ENCODE measurements around the gene OR2D2. TPM values are rescaled to one million over a fixed set of nuclear protein-coding genes. Genes with fewer than 3 reads are reported as not detected.
"Not testable (repeated sequence)": the region's sequence is repeated elsewhere in the genome, so short reads cannot be mapped to it uniquely, and the experiment has no call there.

Gene OR2D2
- total and polyA plus RNA-seq, 4 donors = not detected

DNA sequence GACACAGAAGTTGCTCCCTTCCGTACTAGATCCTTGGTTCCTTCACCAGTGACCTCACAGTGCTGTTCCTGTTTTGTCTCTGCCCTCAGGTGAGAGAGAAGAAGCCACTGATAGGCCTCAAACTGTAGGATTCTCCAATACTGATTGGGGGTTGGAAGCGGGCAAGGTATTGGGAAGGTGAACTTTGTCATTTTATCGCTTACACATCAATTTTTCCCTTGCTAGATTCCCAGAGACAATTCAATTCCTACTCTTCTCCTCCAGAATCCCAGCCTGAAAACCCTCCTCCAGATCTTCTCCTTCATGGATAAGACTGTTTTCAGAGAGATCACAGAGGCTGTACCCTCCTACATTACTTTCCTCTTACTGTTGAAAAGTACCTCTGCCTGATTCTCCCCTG is 19.1 kb upstream of the OR2D2 start (continued):
- TF ChIP-seq, protein P1, sequence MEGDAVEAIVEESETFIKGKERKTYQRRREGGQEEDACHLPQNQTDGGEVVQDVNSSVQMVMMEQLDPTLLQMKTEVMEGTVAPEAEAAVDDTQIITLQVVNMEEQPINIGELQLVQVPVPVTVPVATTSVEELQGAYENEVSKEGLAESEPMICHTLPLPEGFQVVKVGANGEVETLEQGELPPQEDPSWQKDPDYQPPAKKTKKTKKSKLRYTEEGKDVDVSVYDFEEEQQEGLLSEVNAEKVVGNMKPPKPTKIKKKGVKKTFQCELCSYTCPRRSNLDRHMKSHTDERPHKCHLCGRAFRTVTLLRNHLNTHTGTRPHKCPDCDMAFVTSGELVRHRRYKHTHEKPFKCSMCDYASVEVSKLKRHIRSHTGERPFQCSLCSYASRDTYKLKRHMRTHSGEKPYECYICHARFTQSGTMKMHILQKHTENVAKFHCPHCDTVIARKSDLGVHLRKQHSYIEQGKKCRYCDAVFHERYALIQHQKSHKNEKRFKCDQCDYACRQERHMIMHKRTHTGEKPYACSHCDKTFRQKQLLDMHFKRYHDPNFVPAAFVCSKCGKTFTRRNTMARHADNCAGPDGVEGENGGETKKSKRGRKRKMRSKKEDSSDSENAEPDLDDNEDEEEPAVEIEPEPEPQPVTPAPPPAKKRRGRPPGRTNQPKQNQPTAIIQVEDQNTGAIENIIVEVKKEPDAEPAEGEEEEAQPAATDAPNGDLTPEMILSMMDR (IDR thresholded peaks at IDR 0.05; ENCODE audit: low read depth, low read length, missing input control) = no peak
- TF ChIP-seq SP1 (IDR thresholded peaks at IDR 0.05) = no peak
- no peak for TF ChIP-seq YY1 (IDR thresholded peaks at IDR 0.05)
- TF ChIP-seq FOXA2 (IDR thresholded peaks at IDR 0.05) = no peak
- no peak for TF ChIP-seq HNF4A (conservative IDR thresholded peaks at IDR 0.05)
- TF ChIP-seq FOXA1 (IDR thresholded peaks at IDR 0.05) = no peak
- TF ChIP-seq, protein P2, sequence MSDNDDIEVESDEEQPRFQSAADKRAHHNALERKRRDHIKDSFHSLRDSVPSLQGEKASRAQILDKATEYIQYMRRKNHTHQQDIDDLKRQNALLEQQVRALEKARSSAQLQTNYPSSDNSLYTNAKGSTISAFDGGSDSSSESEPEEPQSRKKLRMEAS (IDR thresholded peaks at IDR 0.05) = no peak
- no peak for TF ChIP-seq NR2F2 (IDR thresholded peaks at IDR 0.05)

DNA sequence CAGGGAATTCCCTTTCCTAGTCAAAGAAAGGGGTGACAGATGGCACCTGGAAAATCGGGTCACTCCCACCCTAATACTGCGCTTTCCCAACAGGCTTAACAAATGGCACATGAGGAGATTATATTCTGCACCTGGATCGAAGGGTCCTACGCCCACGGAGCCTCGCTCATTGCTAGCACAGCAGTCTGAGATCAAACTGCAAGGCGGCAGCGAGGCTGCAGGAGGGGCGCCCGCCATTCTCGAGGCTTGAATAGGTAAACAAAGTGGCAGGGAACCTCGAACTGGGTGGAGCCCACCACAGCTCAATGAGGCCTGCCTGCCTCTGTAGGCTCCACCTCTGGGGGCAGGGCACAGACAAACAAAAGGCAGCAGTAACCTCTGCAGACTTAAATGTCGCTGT is 12.5 kb upstream of the OR2D2 start:
- WGBS = 81% methylated on average over 13 of the region's 13 CpGs
- not testable (repeated sequence) for DNase-seq (ENCODE audit: low spot score); H3K9ac ChIP-seq (ENCODE audit: low read depth in 1 of 2, low read length in 2 of 2); H3K27ac ChIP-seq (ENCODE audit: low read depth in 1 of 2, low read length in 2 of 2); H3K27me3 ChIP-seq (ENCODE audit: control insufficient read depth in 4 of 4, insufficient read depth in 4 of 4, low read length in 3 of 4); H3K9me3 ChIP-seq (ENCODE audit: control insufficient read depth in 4 of 4, low read length in 3 of 4); H3K4me1 ChIP-seq (ENCODE audit: control insufficient read depth in 4 of 4, insufficient read depth in 4 of 4, low read length in 3 of 4); H3K36me3 ChIP-seq (ENCODE audit: control insufficient read depth in 4 of 4, insufficient read depth in 3 of 4, low read depth in 1 of 4, low read length in 3 of 4); H3K4me3 ChIP-seq (ENCODE audit: low read depth in 1 of 3, low read length in 3 of 3)

DNA sequence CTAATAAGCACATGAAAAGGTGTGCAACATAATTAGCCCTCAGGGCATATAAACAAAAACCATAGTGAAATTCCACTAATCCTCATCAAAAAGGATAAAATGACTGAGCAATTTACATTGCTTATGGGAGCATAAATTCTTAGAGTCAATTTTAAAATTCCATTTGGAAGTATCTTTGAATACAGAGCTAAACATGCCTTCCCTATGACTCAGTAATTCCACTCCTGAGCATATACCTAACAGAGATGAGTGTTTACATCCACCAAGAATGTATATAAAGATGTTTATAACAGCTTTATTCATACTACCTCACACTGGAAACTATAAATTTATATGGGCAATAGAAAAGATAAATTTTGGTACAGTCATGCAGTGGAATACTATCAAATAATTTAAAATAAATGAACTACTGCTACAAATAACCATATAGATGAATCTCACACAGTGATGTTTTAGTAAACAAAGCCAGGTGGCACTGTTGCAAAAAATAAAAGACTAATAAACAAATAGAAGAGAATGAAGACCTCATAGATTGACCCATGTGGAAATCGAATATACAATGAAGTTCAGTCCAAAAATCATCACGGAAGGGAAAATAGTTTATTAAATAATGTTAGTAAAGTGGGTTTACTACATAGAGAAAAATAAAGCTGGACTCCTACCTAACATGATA is 8.2 kb upstream of the OR2D2 start:
- TF ChIP-seq FOXA2 (IDR thresholded peaks at IDR 0.05) (no peak), HNF4A (conservative IDR thresholded peaks at IDR 0.05) (no peak), EGR1 (IDR thresholded peaks at IDR 0.05; ENCODE audit: low read depth in 2 of 2) (no peak), RXRA (IDR thresholded peaks at IDR 0.05) (no peak), SP1 (IDR thresholded peaks at IDR 0.05) (no peak), RAD21 (IDR thresholded peaks at IDR 0.05) (no peak), YY1 (IDR thresholded peaks at IDR 0.05) (no peak), NR2F2 (IDR thresholded peaks at IDR 0.05) (no peak), GABPA (IDR thresholded peaks at IDR 0.05 in 1 of 2, conservative IDR thresholded peaks at IDR 0.05 in 1 of 2) (no peak), FOXA1 (IDR thresholded peaks at IDR 0.05) (no peak), TAF1 (conservative IDR thresholded peaks at IDR 0.05) (no peak)
- TF ChIP-seq, protein P3, sequence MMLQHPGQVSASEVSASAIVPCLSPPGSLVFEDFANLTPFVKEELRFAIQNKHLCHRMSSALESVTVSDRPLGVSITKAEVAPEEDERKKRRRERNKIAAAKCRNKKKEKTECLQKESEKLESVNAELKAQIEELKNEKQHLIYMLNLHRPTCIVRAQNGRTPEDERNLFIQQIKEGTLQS (IDR thresholded peaks at IDR 0.05) = no peak
- TF ChIP-seq, protein P1 (IDR thresholded peaks at IDR 0.05; ENCODE audit: low read depth, low read length, missing input control) = no peak
- TF ChIP-seq, protein P4, sequence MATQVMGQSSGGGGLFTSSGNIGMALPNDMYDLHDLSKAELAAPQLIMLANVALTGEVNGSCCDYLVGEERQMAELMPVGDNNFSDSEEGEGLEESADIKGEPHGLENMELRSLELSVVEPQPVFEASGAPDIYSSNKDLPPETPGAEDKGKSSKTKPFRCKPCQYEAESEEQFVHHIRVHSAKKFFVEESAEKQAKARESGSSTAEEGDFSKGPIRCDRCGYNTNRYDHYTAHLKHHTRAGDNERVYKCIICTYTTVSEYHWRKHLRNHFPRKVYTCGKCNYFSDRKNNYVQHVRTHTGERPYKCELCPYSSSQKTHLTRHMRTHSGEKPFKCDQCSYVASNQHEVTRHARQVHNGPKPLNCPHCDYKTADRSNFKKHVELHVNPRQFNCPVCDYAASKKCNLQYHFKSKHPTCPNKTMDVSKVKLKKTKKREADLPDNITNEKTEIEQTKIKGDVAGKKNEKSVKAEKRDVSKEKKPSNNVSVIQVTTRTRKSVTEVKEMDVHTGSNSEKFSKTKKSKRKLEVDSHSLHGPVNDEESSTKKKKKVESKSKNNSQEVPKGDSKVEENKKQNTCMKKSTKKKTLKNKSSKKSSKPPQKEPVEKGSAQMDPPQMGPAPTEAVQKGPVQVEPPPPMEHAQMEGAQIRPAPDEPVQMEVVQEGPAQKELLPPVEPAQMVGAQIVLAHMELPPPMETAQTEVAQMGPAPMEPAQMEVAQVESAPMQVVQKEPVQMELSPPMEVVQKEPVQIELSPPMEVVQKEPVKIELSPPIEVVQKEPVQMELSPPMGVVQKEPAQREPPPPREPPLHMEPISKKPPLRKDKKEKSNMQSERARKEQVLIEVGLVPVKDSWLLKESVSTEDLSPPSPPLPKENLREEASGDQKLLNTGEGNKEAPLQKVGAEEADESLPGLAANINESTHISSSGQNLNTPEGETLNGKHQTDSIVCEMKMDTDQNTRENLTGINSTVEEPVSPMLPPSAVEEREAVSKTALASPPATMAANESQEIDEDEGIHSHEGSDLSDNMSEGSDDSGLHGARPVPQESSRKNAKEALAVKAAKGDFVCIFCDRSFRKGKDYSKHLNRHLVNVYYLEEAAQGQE (IDR thresholded peaks at IDR 0.05) = no peak
- TF ChIP-seq, protein P5, sequence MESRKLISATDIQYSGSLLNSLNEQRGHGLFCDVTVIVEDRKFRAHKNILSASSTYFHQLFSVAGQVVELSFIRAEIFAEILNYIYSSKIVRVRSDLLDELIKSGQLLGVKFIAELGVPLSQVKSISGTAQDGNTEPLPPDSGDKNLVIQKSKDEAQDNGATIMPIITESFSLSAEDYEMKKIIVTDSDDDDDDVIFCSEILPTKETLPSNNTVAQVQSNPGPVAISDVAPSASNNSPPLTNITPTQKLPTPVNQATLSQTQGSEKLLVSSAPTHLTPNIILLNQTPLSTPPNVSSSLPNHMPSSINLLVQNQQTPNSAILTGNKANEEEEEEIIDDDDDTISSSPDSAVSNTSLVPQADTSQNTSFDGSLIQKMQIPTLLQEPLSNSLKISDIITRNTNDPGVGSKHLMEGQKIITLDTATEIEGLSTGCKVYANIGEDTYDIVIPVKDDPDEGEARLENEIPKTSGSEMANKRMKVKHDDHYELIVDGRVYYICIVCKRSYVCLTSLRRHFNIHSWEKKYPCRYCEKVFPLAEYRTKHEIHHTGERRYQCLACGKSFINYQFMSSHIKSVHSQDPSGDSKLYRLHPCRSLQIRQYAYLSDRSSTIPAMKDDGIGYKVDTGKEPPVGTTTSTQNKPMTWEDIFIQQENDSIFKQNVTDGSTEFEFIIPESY (IDR thresholded peaks at IDR 0.05) = no peak
- 61% methylated on average over 2 of the region's 2 CpGs for WGBS
- no peaks in the 10 kb centered on the region for H3K9me3 ChIP-seq (ENCODE audit: control insufficient read depth in 4 of 4, low read length in 3 of 4)
- DNase-seq (ENCODE audit: low spot score) = no peak
- peaks cover 0 to 2% (median 0%) of the 10 kb centered on the region in 4 donors for H3K27me3 ChIP-seq (ENCODE audit: control insufficient read depth in 4 of 4, insufficient read depth in 4 of 4, low read length in 3 of 4)
- H3K27ac ChIP-seq (ENCODE audit: low read depth in 1 of 2, low read length in 2 of 2) = no peak overlapping the region
- H3K4me1 ChIP-seq (ENCODE audit: control insufficient read depth in 4 of 4, insufficient read depth in 4 of 4, low read length in 3 of 4) = no peaks in the 10 kb centered on the region
- no peak overlapping the region for H3K4me3 ChIP-seq (ENCODE audit: low read depth in 1 of 3, low read length in 3 of 3)
- no peaks in the 10 kb centered on the region for H3K36me3 ChIP-seq (ENCODE audit: control insufficient read depth in 4 of 4, insufficient read depth in 3 of 4, low read depth in 1 of 4, low read length in 3 of 4)
- no peak overlapping the region for H3K9ac ChIP-seq (ENCODE audit: low read depth in 1 of 2, low read length in 2 of 2)

Measured in liver (tissue), 9 donors.